Activated T-helper 1 cell treated with anti-CD3 and anti-CD28 coated beads, Interleukin-12 subunit alpha, Interleukin-12 subunit beta, Interleukin-2, Interleukin-4 antibody, amounts not matched to agents 30 ng/mL and 10 ng/mL and 1 ng/mL, durations not matched to agents 14 hours and 24 hours and 36 hours (primary cell): ENCODE data around the gene CTSE. TPM values are rescaled to one million over a fixed set of nuclear protein-coding genes. Genes with fewer than 3 reads are reported as not detected.
"Not testable (repeated sequence)": the region's sequence is repeated elsewhere in the genome, so short reads cannot be mapped to it uniquely, and the experiment has no call there.

Source experiments
- DNase-seq: peaks from one replicate; pipeline ENCODE4 v3.0.0; 2021; ENCODE audit warnings: low spot score
- H3K27ac Mint-ChIP-seq: one replicate; pipeline ENCODE4 v1.8.0; 2021; ENCODE audit warnings: mild to moderate bottlenecking, mixed read lengths
- H3K27me3 Mint-ChIP-seq: one replicate; pipeline ENCODE4 v1.8.0; 2022; ENCODE audit warnings: mild to moderate bottlenecking, moderate library complexity, mixed read lengths; ENCODE audit not compliant: insufficient read depth
- H3K36me3 Mint-ChIP-seq: one replicate; pipeline ENCODE4 v1.8.0; 2021; ENCODE audit warnings: low read depth, mixed read lengths
- H3K4me1 Mint-ChIP-seq: one replicate; pipeline ENCODE4 v1.8.0; 2021; ENCODE audit warnings: low read depth, mixed read lengths
- H3K4me3 Mint-ChIP-seq: one replicate; pipeline ENCODE4 v1.8.0; 2021; ENCODE audit warnings: mild to moderate bottlenecking, moderate library complexity, mixed read lengths
- H3K9me3 Mint-ChIP-seq: one replicate; pipeline ENCODE4 v1.8.0; 2021; ENCODE audit warnings: mixed read lengths
- intact Hi-C: fragments of 100-400 bp; cut with micrococcal nuclease; formaldehyde crosslinking; loops from one replicate; pipeline ENCODE4 v1.15.1; 2024
- total RNA-seq: library from RNA; stranded (reverse); gene quantifications from 2 replicates; pipeline ENCODE4 v1.2.3, GENCODE V29; 2022

Gene CTSE
- total RNA-seq, 1 donor from 2014 or later, result not detected

GRCh38 chr1:206058289-206058926, 34.7 kb upstream of the CTSE start:
- H3K4me1 Mint-ChIP-seq, H3K9me3 Mint-ChIP-seq, H3K27ac Mint-ChIP-seq, DNase-seq, H3K36me3 Mint-ChIP-seq, H3K4me3 Mint-ChIP-seq, intact Hi-C loops: not testable (repeated sequence)
- H3K27me3 Mint-ChIP-seq, result peaks cover 38% of the 10 kb centered on the region

GRCh38 chr1:206055639-206056323, 32.1 kb upstream of the CTSE start:
- intact Hi-C loops, H3K9me3 Mint-ChIP-seq, H3K27ac Mint-ChIP-seq, H3K4me3 Mint-ChIP-seq, H3K36me3 Mint-ChIP-seq, DNase-seq: not testable (repeated sequence)
- H3K4me1 Mint-ChIP-seq, result peaks cover 31% of the 10 kb centered on the region
- H3K27me3 Mint-ChIP-seq, result peaks cover 34% of the 10 kb centered on the region

- H3K27ac Mint-ChIP-seq, DNase-seq, H3K36me3 Mint-ChIP-seq, H3K9me3 Mint-ChIP-seq, H3K4me3 Mint-ChIP-seq, intact Hi-C loops: not testable (repeated sequence)
- H3K4me1 Mint-ChIP-seq, result peaks cover 37% of the 10 kb centered on the region
- peaks cover 27% of the 10 kb centered on the region for H3K27me3 Mint-ChIP-seq
Observed at GRCh38 chr1:206055069-206055625, 31.5 kb upstream of the CTSE start.

GRCh38 chr1:206053616-206054015, 29.9 kb upstream of the CTSE start:
- intact Hi-C loops, result loop anchor here (1.0 to 5.0 kb wide), 2 partner anchors 23 to 51 kb away; partner anchors contain the start of gene RAB7B
- not testable (repeated sequence) for H3K27ac Mint-ChIP-seq, DNase-seq, H3K9me3 Mint-ChIP-seq, H3K36me3 Mint-ChIP-seq, H3K4me3 Mint-ChIP-seq
- peaks cover 22% of the 10 kb centered on the region for H3K27me3 Mint-ChIP-seq
- H3K4me1 Mint-ChIP-seq, result peaks cover 52% of the 10 kb centered on the region

GRCh38 chr1:206052919-206053610, 29.4 kb upstream of the CTSE start, which contains the start of gene RHEX:
Gene RHEX, plus strand, starts transcription at chr1:206053173. Its CDS starts 44,656 bp downstream, at chr1:206097829.
- Mint-ChIP-seq H3K4me3 (peak within 1 kb of the TSS; percentile 3), H3K27ac (peak within 1 kb of the TSS; percentile 4), H3K4me1 (peaks cover 55% of the 10 kb centered on the region), H3K27me3 (peaks cover 22% of the 10 kb centered on the region)
- not testable (repeated sequence) for H3K9me3 Mint-ChIP-seq, H3K36me3 Mint-ChIP-seq
- peak; percentile 46 for DNase-seq
- intact Hi-C loops, result loop anchor here (1.0 to 5.0 kb wide), 2 partner anchors 23 to 51 kb away; partner anchors contain the start of gene RAB7B

- peaks cover 18% of the 10 kb centered on the region for H3K27me3 Mint-ChIP-seq
- not testable (repeated sequence) for H3K36me3 Mint-ChIP-seq, H3K4me3 Mint-ChIP-seq, H3K27ac Mint-ChIP-seq, DNase-seq, H3K9me3 Mint-ChIP-seq
- H3K4me1 Mint-ChIP-seq, result peaks cover 55% of the 10 kb centered on the region
- intact Hi-C loops, result loop anchor here (5.0 kb wide), 1 partner anchor 50 kb away; the partner anchor contains the start of gene RAB7B
Observed at GRCh38 chr1:206052231-206052865, 28.7 kb upstream of the CTSE start.

GRCh38 chr1:206050655-206051235, 27.1 kb upstream of the CTSE start:
- peaks cover 1% of the 10 kb centered on the region for H3K36me3 Mint-ChIP-seq
- peak overlapping the region; percentile 82 for H3K27ac Mint-ChIP-seq
- H3K27me3 Mint-ChIP-seq, result peaks cover 8% of the 10 kb centered on the region
- H3K4me1 Mint-ChIP-seq, result peaks cover 55% of the 10 kb centered on the region
- peak overlapping the region; percentile 65 for H3K4me3 Mint-ChIP-seq
- intact Hi-C loops, result loop anchor here (2.0 to 5.0 kb wide), 3 partner anchors 14 to 48 kb away; partner anchors contain the start of gene RAB7B
- H3K9me3 Mint-ChIP-seq, result no peaks in the 10 kb centered on the region
- DNase-seq, result peak; percentile 61

- Mint-ChIP-seq H3K27ac (no peak overlapping the region), H3K9me3 (no peaks in the 10 kb centered on the region), H3K4me3 (no peak overlapping the region), H3K4me1 (peaks cover 55% of the 10 kb centered on the region), H3K36me3 (peaks cover 1% of the 10 kb centered on the region), H3K27me3 (peaks cover 3% of the 10 kb centered on the region)
- intact Hi-C loops, result loop anchor here (2.0 to 5.0 kb wide), 3 partner anchors 13 to 48 kb away; partner anchors contain the start of gene RAB7B
- no peak for DNase-seq
Observed at GRCh38 chr1:206049919-206050600, 26.4 kb upstream of the CTSE start.

GRCh38 chr1:206049293-206049692, 25.6 kb upstream of the CTSE start:
- peaks cover 1% of the 10 kb centered on the region for H3K36me3 Mint-ChIP-seq
- no peak overlapping the region for H3K27ac Mint-ChIP-seq
- intact Hi-C loops, result no loop called here
- no peaks in the 10 kb centered on the region for H3K9me3 Mint-ChIP-seq
- peaks cover 3% of the 10 kb centered on the region for H3K27me3 Mint-ChIP-seq
- H3K4me1 Mint-ChIP-seq, result peaks cover 55% of the 10 kb centered on the region
- H3K4me3 Mint-ChIP-seq, result no peak overlapping the region
- no peak for DNase-seq

GRCh38 chr1:206048582-206048981, 24.9 kb upstream of the CTSE start:
- Mint-ChIP-seq H3K4me1 (peaks cover 49% of the 10 kb centered on the region), H3K4me3 (no peak overlapping the region), H3K27me3 (peaks cover 3% of the 10 kb centered on the region), H3K9me3 (no peaks in the 10 kb centered on the region), H3K36me3 (peaks cover 1% of the 10 kb centered on the region), H3K27ac (no peak overlapping the region)
- intact Hi-C loops, result no loop called here
- DNase-seq, result no peak

GRCh38 chr1:206047271-206047670, 23.6 kb upstream of the CTSE start:
- H3K36me3 Mint-ChIP-seq, result no peaks in the 10 kb centered on the region
- no peaks in the 10 kb centered on the region for H3K9me3 Mint-ChIP-seq
- DNase-seq, result no peak
- H3K27ac Mint-ChIP-seq, result no peak overlapping the region
- peaks cover 6% of the 10 kb centered on the region for H3K27me3 Mint-ChIP-seq
- intact Hi-C loops, result no loop called here
- H3K4me3 Mint-ChIP-seq, result no peak overlapping the region
- H3K4me1 Mint-ChIP-seq, result peaks cover 39% of the 10 kb centered on the region
